Loucy (cell line): ENCODE data around the gene ARHGAP19.

ENCODE experiments used
- H2AFZ ChIP-seq: fragments of 200-600 bp; sonication (generic); 2 replicates; pipeline ENCODE4 v1.6.0; 2016; ENCODE audit warnings: antibody characterized with exemption, mild to moderate bottlenecking, low read length, moderate library complexity
- H3F3A ChIP-seq: fragments of 200-600 bp; 2 replicates; pipeline ENCODE4 v1.6.0; 2016; ENCODE audit warnings: antibody characterized with exemption, low read depth, mild to moderate bottlenecking
- H3K27me3 ChIP-seq: fragments of 200-600 bp; sonication (generic); 2 replicates; pipeline ENCODE4 v1.6.1; 2014; ENCODE audit warnings: low read length, mild to moderate bottlenecking; ENCODE audit not compliant: insufficient read depth, poor library complexity, severe bottlenecking
- H3K36me3 ChIP-seq: fragments of 200-600 bp; sonication (generic); 2 replicates; pipeline ENCODE4 v1.6.1; 2016; ENCODE audit warnings: low read length; ENCODE audit not compliant: insufficient read depth
- H3K4me1 ChIP-seq: fragments of 200-600 bp; sonication (generic); 2 replicates; pipeline ENCODE4 v1.5.1; 2014; ENCODE audit warnings: low read length, mild to moderate bottlenecking; ENCODE audit not compliant: insufficient read depth, poor library complexity, severe bottlenecking
- H3K4me2 ChIP-seq: fragments of 200-600 bp; sonication (generic); 2 replicates; pipeline ENCODE4 v1.6.0; 2014; ENCODE audit warnings: antibody characterized with exemption, low read length, low read depth, mild to moderate bottlenecking; ENCODE audit not compliant: poor library complexity, severe bottlenecking
- H3K4me3 ChIP-seq: fragments of 200-600 bp; sonication (generic); 2 replicates; pipeline ENCODE4 v1.5.1; 2014; ENCODE audit warnings: low read length, mild to moderate bottlenecking, mixed read lengths; ENCODE audit not compliant: poor library complexity, severe bottlenecking
- H3K79me2 ChIP-seq: fragments of 200-600 bp; sonication (generic); 2 replicates; pipeline ENCODE4 v1.6.1; 2014; ENCODE audit warnings: low read length; ENCODE audit not compliant: insufficient read depth
- H3K9ac ChIP-seq: fragments of 200-600 bp; sonication (generic); 2 replicates; pipeline ENCODE4 v1.6.0; 2014; ENCODE audit warnings: mild to moderate bottlenecking, low read depth, low read length, moderate library complexity; ENCODE audit not compliant: poor library complexity, severe bottlenecking
- H3K9me2 ChIP-seq: fragments of 200-600 bp; sonication (generic); replicated peaks from 2 replicates; pipeline ENCODE4 v1.6.1; 2016; ENCODE audit warnings: low read depth, low read length, mixed read lengths
- H3K9me3 ChIP-seq: fragments of 200-600 bp; sonication (generic); 2 replicates; pipeline ENCODE4 v1.6.1; 2014; ENCODE audit warnings: mild to moderate bottlenecking, antibody characterized with exemption, low read length, low read depth; ENCODE audit not compliant: insufficient read depth
- H4K20me1 ChIP-seq: fragments of 200-600 bp; sonication (generic); 2 replicates; pipeline ENCODE4 v1.6.0; 2014; ENCODE audit warnings: antibody characterized with exemption, low read length, mild to moderate bottlenecking; ENCODE audit not compliant: insufficient read depth, poor library complexity, severe bottlenecking
- EZH2phosphoT487 ChIP-seq: fragments of 200-600 bp; IDR thresholded peaks from 2 replicates; pipeline ENCODE4 v1.6.1; 2018; ENCODE audit warnings: antibody characterized with exemption, mild to moderate bottlenecking, moderate library complexity, borderline replicate concordance
- TF ChIP-seq, protein P1 (sequence below): fragments of 200-600 bp; sonication (generic); conservative IDR thresholded peaks from 2 replicates; pipeline ENCODE4 v1.5.1; 2014; ENCODE audit warnings: mild to moderate bottlenecking, antibody characterized with exemption, low read length

ARHGAP19 gene

GRCh38 chr10:97217299-97217698 lies 75.1 kb downstream of the ARHGAP19 start:
- Histone ChIP-seq H3K4me2 (peak overlapping the region; percentile 65), H2AFZ (no peak overlapping the region), H3K27me3 (no peaks in the 10 kb centered on the region), H4K20me1 (no peaks in the 10 kb centered on the region), H3K79me2 (no peaks in the 10 kb centered on the region), H3K36me3 (no peaks in the 10 kb centered on the region; the same call in 1 of the 2 replicates), H3K9me2 (no peaks in the 10 kb centered on the region), H3K9me3 (no peaks in the 10 kb centered on the region), H3K4me3 (peak overlapping the region; percentile 39), H3K4me1 (peaks cover 17% of the 10 kb centered on the region), H3K9ac (peak overlapping the region; percentile 48), H3F3A (peaks cover 6% of the 10 kb centered on the region)
- TF ChIP-seq, protein P1, sequence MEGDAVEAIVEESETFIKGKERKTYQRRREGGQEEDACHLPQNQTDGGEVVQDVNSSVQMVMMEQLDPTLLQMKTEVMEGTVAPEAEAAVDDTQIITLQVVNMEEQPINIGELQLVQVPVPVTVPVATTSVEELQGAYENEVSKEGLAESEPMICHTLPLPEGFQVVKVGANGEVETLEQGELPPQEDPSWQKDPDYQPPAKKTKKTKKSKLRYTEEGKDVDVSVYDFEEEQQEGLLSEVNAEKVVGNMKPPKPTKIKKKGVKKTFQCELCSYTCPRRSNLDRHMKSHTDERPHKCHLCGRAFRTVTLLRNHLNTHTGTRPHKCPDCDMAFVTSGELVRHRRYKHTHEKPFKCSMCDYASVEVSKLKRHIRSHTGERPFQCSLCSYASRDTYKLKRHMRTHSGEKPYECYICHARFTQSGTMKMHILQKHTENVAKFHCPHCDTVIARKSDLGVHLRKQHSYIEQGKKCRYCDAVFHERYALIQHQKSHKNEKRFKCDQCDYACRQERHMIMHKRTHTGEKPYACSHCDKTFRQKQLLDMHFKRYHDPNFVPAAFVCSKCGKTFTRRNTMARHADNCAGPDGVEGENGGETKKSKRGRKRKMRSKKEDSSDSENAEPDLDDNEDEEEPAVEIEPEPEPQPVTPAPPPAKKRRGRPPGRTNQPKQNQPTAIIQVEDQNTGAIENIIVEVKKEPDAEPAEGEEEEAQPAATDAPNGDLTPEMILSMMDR, result no peak
- TF ChIP-seq EZH2phosphoT487, result no peak

- no peaks in the 10 kb centered on the region; the same call in 1 of the 2 replicates for H3K36me3 ChIP-seq
- H3F3A ChIP-seq, result peaks cover 6% of the 10 kb centered on the region
- H3K79me2 ChIP-seq, result no peaks in the 10 kb centered on the region
- H3K9me3 ChIP-seq, result no peaks in the 10 kb centered on the region
- H3K9ac ChIP-seq, result no peak overlapping the region
- no peak overlapping the region for H3K4me2 ChIP-seq
- peaks cover 17% of the 10 kb centered on the region for H3K4me1 ChIP-seq
- H3K9me2 ChIP-seq, result no peaks in the 10 kb centered on the region
- no peak overlapping the region for H2AFZ ChIP-seq
- TF ChIP-seq, protein P1, result no peak
- TF ChIP-seq EZH2phosphoT487, result no peak
- no peaks in the 10 kb centered on the region for H4K20me1 ChIP-seq
- H3K4me3 ChIP-seq, result no peak overlapping the region
- no peaks in the 10 kb centered on the region for H3K27me3 ChIP-seq
These were observed 76.7 kb downstream of the ARHGAP19 start for GRCh38 chr10:97215619-97216260.

DNA sequence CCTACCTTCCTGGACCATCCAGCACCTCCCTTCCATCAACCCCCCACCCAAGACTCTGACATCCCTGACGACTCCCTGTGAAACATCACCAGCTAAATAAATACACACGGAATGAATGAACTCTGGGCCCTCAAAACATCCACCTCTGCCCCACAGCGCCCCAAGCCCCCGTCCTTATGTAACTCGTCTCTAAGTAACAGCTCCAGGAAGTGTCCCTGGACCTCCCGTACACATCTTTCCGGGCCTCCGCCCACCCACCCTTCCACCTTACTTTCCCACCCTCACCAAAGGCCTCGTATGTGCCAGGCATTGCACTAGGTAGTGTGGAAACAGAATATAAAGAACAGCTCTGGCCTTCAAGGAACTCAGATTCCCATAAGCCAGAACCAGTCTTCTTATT lies 79.0 kb downstream of the ARHGAP19 start:
- Histone ChIP-seq H2AFZ (no peak overlapping the region), H3K9me3 (no peaks in the 10 kb centered on the region), H3K9me2 (no peaks in the 10 kb centered on the region), H3F3A (peaks cover 6% of the 10 kb centered on the region), H3K9ac (no peak overlapping the region), H3K4me2 (no peak overlapping the region), H4K20me1 (no peaks in the 10 kb centered on the region), H3K4me1 (peaks cover 14% of the 10 kb centered on the region), H3K27me3 (no peaks in the 10 kb centered on the region), H3K36me3 (no peaks in the 10 kb centered on the region), H3K4me3 (no peak overlapping the region), H3K79me2 (no peaks in the 10 kb centered on the region)
- TF ChIP-seq, protein P1, result no peak
- TF ChIP-seq EZH2phosphoT487, result no peak
